Right atrium auricular region (tissue), 2 donors: ENCODE measurements around the gene USP47. TPM values are rescaled to one million over a fixed set of nuclear protein-coding genes. Genes with fewer than 3 reads are reported as not detected.

Source experiments
- DNase-seq: peaks from one replicate; pipeline ENCODE4 v3.0.0-alpha.2; 2019; ENCODE audit warnings: low spot score
- H3K27ac ChIP-seq, 2 donors: fragments of 200-600 bp; sonication (generic); 1 replicate in 1 of 2; 2 replicates in 1 of 2; pipeline ENCODE4 v1.5.1; 2016 to 2019
- H3K27me3 ChIP-seq, 2 donors: fragments of 200-600 bp; sonication (generic); one replicate each; pipeline versions ENCODE4 v1.5.1 to v1.6.0; 2017 to 2019
- H3K36me3 ChIP-seq: fragments of 200-600 bp; sonication (generic); one replicate; pipeline ENCODE4 v1.5.1; 2016
- H3K4me1 ChIP-seq, 2 donors: fragments of 200-600 bp; sonication (generic); one replicate each; pipeline versions ENCODE4 v1.5.1 to v1.6.0; 2017 to 2019
- H3K4me3 ChIP-seq, 2 donors: fragments of 200-600 bp; sonication (generic); 1 replicate in 1 of 2; 2 replicates in 1 of 2; pipeline ENCODE4 v1.5.1; 2017 to 2019; ENCODE audit warnings: mild to moderate bottlenecking in 1 of 2, moderate library complexity in 1 of 2
- H3K9me3 ChIP-seq, 2 donors: fragments of 200-600 bp; sonication (generic); one replicate each; pipeline ENCODE4 v1.5.1; 2019
- CTCF ChIP-seq, 2 donors: fragments of 200-600 bp; sonication (generic); IDR thresholded peaks; one replicate each; pipeline ENCODE4 v1.5.1; 2019; ENCODE audit warnings: antibody characterized with exemption in 2 of 2
- total RNA-seq, 2 donors: library from RNA; depleted of rRNA; stranded (reverse); fragments of >200 nt; gene quantifications; one replicate each; pipeline ENCODE4 v1.1.0, GENCODE V29; 2016

The USP47 gene
- total RNA-seq, 2 donors from 2014 or later: 58.7 to 61.3 TPM

- no peak for DNase-seq
- no peaks in the 10 kb centered on the region for H3K27me3 ChIP-seq
- peaks cover 74% of the 10 kb centered on the region for H3K36me3 ChIP-seq
- peaks cover 0 to 31% of the 10 kb centered on the region in 2 donors for H3K4me1 ChIP-seq
- peak overlapping the region; percentile 84 to 93 for H3K27ac ChIP-seq
- H3K4me3 ChIP-seq: no peak overlapping the region
- H3K9me3 ChIP-seq: no peaks in the 10 kb centered on the region
- no peak for TF ChIP-seq CTCF (IDR thresholded peaks at IDR 0.05)
Observed at GRCh38 chr11:11997049-11997322, 155.2 kb downstream of the USP47 start.

GRCh38 chr11:11998091-11998781 is 156.5 kb downstream of the USP47 start:
- H3K36me3 ChIP-seq: peaks cover 77% of the 10 kb centered on the region
- H3K4me3 ChIP-seq: no peak overlapping the region
- no peak for DNase-seq
- H3K27me3 ChIP-seq: no peaks in the 10 kb centered on the region
- H3K27ac ChIP-seq: peak overlapping the region; percentile 84 to 93
- no peaks in the 10 kb centered on the region for H3K9me3 ChIP-seq
- peaks cover 0 to 28% of the 10 kb centered on the region in 2 donors for H3K4me1 ChIP-seq
- TF ChIP-seq CTCF (IDR thresholded peaks at IDR 0.05): no peak

- Histone ChIP-seq H3K27me3 (no peaks in the 10 kb centered on the region), H3K27ac (no peak overlapping the region), H3K4me1 (peaks cover 0 to 38% of the 10 kb centered on the region in 2 donors), H3K9me3 (no peaks in the 10 kb centered on the region), H3K4me3 (no peak overlapping the region), H3K36me3 (peaks cover 56% of the 10 kb centered on the region)
- no peak for TF ChIP-seq CTCF (IDR thresholded peaks at IDR 0.05)
- DNase-seq: no peak
Observed at GRCh38 chr11:12001186-12001585, 159.4 kb downstream of the USP47 start.

- no peaks in the 10 kb centered on the region for H3K9me3 ChIP-seq
- H3K4me1 ChIP-seq: peaks cover 0 to 46% of the 10 kb centered on the region in 2 donors
- DNase-seq: no peak
- no peak for TF ChIP-seq CTCF (IDR thresholded peaks at IDR 0.05)
- no peak overlapping the region for H3K4me3 ChIP-seq
- peaks cover 39% of the 10 kb centered on the region for H3K36me3 ChIP-seq
- peak overlapping the region; percentile 89 to 94 for H3K27ac ChIP-seq
- no peaks in the 10 kb centered on the region for H3K27me3 ChIP-seq
Observed at GRCh38 chr11:12003336-12003735, 161.6 kb downstream of the USP47 start.

GRCh38 chr11:12003815-12004214 is 162.0 kb downstream of the USP47 start:
- no peak for TF ChIP-seq CTCF (IDR thresholded peaks at IDR 0.05)
- peaks cover 34% of the 10 kb centered on the region for H3K36me3 ChIP-seq
- no peaks in the 10 kb centered on the region for H3K27me3 ChIP-seq
- H3K4me3 ChIP-seq: peak overlapping the region in 1 of 2 donors; percentile 74
- no peak for DNase-seq
- no peaks in the 10 kb centered on the region for H3K9me3 ChIP-seq
- peak overlapping the region; percentile 89 to 94 for H3K27ac ChIP-seq
- H3K4me1 ChIP-seq: peaks cover 0 to 44% of the 10 kb centered on the region in 2 donors

GRCh38 chr11:12005061-12005460 is 163.3 kb downstream of the USP47 start:
- TF ChIP-seq CTCF (IDR thresholded peaks at IDR 0.05): no peak
- Histone ChIP-seq H3K36me3 (peaks cover 28% of the 10 kb centered on the region), H3K27ac (peak overlapping the region; percentile 89 to 94), H3K27me3 (no peaks in the 10 kb centered on the region), H3K4me3 (peak overlapping the region in 1 of 2 donors; percentile 74), H3K4me1 (peaks cover 0 to 51% of the 10 kb centered on the region in 2 donors), H3K9me3 (no peaks in the 10 kb centered on the region)
- DNase-seq: no peak
